DND-41 (cell line): ENCODE results near the gene CCDC40.
"Not testable (repeated sequence)": the region's sequence is repeated elsewhere in the genome, so short reads cannot be mapped to it uniquely, and the experiment has no call there.

ENCODE experiments used
- EZH2 ChIP-seq: IDR thresholded peaks from 3 replicates; pipeline ENCODE4 v1.6.1; 2012; ENCODE audit warnings: borderline replicate concordance, low read depth, mild to moderate bottlenecking, moderate library complexity, low read length, inconsistent platforms; ENCODE audit not compliant: severe bottlenecking
- TF ChIP-seq, protein P1 (sequence below): IDR thresholded peaks from 2 replicates; pipeline ENCODE4 v1.5.1; 2012; ENCODE audit warnings: borderline replicate concordance, low read length, moderate library complexity, mild to moderate bottlenecking; ENCODE audit not compliant: poor library complexity, severe bottlenecking; ENCODE audit errors: extremely low read depth

DNA sequence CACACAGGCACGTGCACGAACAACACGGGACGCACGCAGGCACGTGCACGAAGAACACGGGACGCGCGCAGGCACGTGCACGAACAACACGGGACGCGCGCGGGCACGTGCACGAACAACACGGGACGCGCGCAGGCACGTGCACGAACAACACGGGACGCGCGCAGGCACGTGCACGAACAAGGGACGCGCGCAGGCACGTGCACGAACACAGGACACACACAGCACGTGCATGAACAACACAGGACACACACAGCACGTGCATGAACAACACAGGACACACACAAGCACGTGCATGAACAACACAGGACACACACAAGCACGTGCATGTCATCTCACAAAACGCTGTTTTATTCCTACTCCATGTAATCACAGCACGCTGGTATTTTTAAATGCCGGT lies 53.7 kb downstream of the CCDC40 start:
- TF ChIP-seq, protein P1, sequence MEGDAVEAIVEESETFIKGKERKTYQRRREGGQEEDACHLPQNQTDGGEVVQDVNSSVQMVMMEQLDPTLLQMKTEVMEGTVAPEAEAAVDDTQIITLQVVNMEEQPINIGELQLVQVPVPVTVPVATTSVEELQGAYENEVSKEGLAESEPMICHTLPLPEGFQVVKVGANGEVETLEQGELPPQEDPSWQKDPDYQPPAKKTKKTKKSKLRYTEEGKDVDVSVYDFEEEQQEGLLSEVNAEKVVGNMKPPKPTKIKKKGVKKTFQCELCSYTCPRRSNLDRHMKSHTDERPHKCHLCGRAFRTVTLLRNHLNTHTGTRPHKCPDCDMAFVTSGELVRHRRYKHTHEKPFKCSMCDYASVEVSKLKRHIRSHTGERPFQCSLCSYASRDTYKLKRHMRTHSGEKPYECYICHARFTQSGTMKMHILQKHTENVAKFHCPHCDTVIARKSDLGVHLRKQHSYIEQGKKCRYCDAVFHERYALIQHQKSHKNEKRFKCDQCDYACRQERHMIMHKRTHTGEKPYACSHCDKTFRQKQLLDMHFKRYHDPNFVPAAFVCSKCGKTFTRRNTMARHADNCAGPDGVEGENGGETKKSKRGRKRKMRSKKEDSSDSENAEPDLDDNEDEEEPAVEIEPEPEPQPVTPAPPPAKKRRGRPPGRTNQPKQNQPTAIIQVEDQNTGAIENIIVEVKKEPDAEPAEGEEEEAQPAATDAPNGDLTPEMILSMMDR: not testable (repeated sequence)
- not testable (repeated sequence) for TF ChIP-seq EZH2
